Ovary (tissue), 3 donors: ENCODE measurements around the gene LAP3.

Experiments used
- CTCF ChIP-seq, 3 donors: fragments of 450-650 bp in 2 of 3; fragments of 200-600 bp in 1 of 3; IDR thresholded peaks; one replicate each; pipeline versions ENCODE4 v1.5.1 to v1.8.0; 2016 to 2022; ENCODE audit warnings: antibody characterized with exemption in 3 of 3, mild to moderate bottlenecking in 1 of 3
- POLR2A ChIP-seq: fragments of 450-650 bp; IDR thresholded peaks from one replicate; pipeline ENCODE4 v1.6.1; 2017; ENCODE audit warnings: antibody characterized with exemption, mild to moderate bottlenecking, moderate library complexity
- donor health status: DM: no; HTN: no; CAD: no.

GRCh38 chr4:17577665-17578481 is 875 bp downstream of the LAP3 start:
- TF ChIP-seq CTCF (IDR thresholded peaks at IDR 0.05) (no peak), POLR2A (no peak)
